Stimulated activated CD8-positive, alpha-beta memory T cell treated with anti-CD3 and anti-CD28 coated beads, Interleukin-4, amount 100 ng/mL, for 24 hours (primary cell): ENCODE results near the gene BMERB1.
"Not testable (repeated sequence)": the region's sequence is repeated elsewhere in the genome, so short reads cannot be mapped to it uniquely, and the experiment has no call there.

Experiments
- DNase-seq: peaks from one replicate; pipeline ENCODE4 v3.0.0-alpha.2; 2020; ENCODE audit warnings: low read depth

Gene BMERB1

GRCh38 chr16:15523092-15523541 is 88.7 kb downstream of the BMERB1 start:
- no peak for DNase-seq

GRCh38 chr16:15523939-15524338 is 89.6 kb downstream of the BMERB1 start:
- DNase-seq: no peak

GRCh38 chr16:15524966-15525365 is 90.6 kb downstream of the BMERB1 start:
- DNase-seq: no peak

GRCh38 chr16:15526097-15526496 is 91.7 kb downstream of the BMERB1 start:
- DNase-seq: no peak

- no peak for DNase-seq
These were observed 92.3 kb downstream of the BMERB1 start for GRCh38 chr16:15526731-15527130.

- DNase-seq: no peak
These were observed 95.3 kb downstream of the BMERB1 start for GRCh38 chr16:15529673-15530072.

- DNase-seq: no peak
These were observed 95.7 kb downstream of the BMERB1 start for GRCh38 chr16:15530085-15530484.

GRCh38 chr16:15532825-15533224 is 98.4 kb downstream of the BMERB1 start:
- DNase-seq: no peak

- DNase-seq: no peak
These were observed 99.0 kb downstream of the BMERB1 start for GRCh38 chr16:15533386-15533785.

GRCh38 chr16:15535772-15536171 is 101.4 kb downstream of the BMERB1 start:
- no peak for DNase-seq

GRCh38 chr16:15536843-15537242 is 102.5 kb downstream of the BMERB1 start:
- DNase-seq: no peak

GRCh38 chr16:15538507-15538906 is 104.1 kb downstream of the BMERB1 start:
- DNase-seq: no peak

- no peak for DNase-seq
These were observed 104.8 kb downstream of the BMERB1 start for GRCh38 chr16:15539197-15539596.

GRCh38 chr16:15542261-15542660 is 107.9 kb downstream of the BMERB1 start:
- DNase-seq: no peak

- no peak for DNase-seq
These were observed 108.5 kb downstream of the BMERB1 start for GRCh38 chr16:15542734-15543347.

- DNase-seq: no peak
These were observed 110.0 kb downstream of the BMERB1 start for GRCh38 chr16:15544405-15544804.

GRCh38 chr16:15545544-15545943 is 111.2 kb downstream of the BMERB1 start:
- DNase-seq: no peak

GRCh38 chr16:15547072-15547767 is 112.8 kb downstream of the BMERB1 start:
- not testable (repeated sequence) for DNase-seq

- DNase-seq: no peak
These were observed 113.3 kb downstream of the BMERB1 start for GRCh38 chr16:15547768-15548096.

GRCh38 chr16:15548482-15548891 is 114.1 kb downstream of the BMERB1 start:
- DNase-seq: no peak

- DNase-seq: no peak
These were observed 118.1 kb downstream of the BMERB1 start for GRCh38 chr16:15552507-15552906.

GRCh38 chr16:15553313-15554088 is 119.1 kb downstream of the BMERB1 start:
- DNase-seq: no peak

- DNase-seq: no peak
These were observed 121.7 kb downstream of the BMERB1 start for GRCh38 chr16:15556130-15556529.
